Bronchial epithelial cell (primary cell): ENCODE measurements around the gene TAC4. TPM values are rescaled to one million over a fixed set of nuclear protein-coding genes. Genes with fewer than 3 reads are reported as not detected.
"Not testable (repeated sequence)": the region's sequence is repeated elsewhere in the genome, so short reads cannot be mapped to it uniquely, and the experiment has no call there.

ENCODE experiments used
- DNase-seq: peaks from one replicate; pipeline ENCODE4 v3.0.0-alpha.2; 2010; ENCODE audit warnings: low read depth
- FAIRE-seq: peaks from 2 replicates; lab custom pipeline; 2011; peaks lifted over from hg19 to GRCh38; lab: Jason Lieb, UNC
- H3K27me3 ChIP-seq: 2 replicates; pipeline ENCODE4 v1.5.1; 2011; ENCODE audit warnings: low read length; ENCODE audit not compliant: control insufficient read depth, insufficient read depth
- H3K36me3 ChIP-seq: 2 replicates; pipeline ENCODE4 v1.5.1; 2011; ENCODE audit warnings: low read length; ENCODE audit not compliant: control insufficient read depth, insufficient read depth
- H3K4me3 ChIP-seq: 2 replicates; pipeline ENCODE4 v1.5.1; 2011; ENCODE audit warnings: mild to moderate bottlenecking, low read depth, low read length, control low read depth
- CTCF ChIP-seq: IDR thresholded peaks from 2 replicates; pipeline ENCODE4 v1.5.1; 2011; ENCODE audit warnings: mild to moderate bottlenecking, moderate library complexity, low read length, control low read depth, inconsistent platforms; ENCODE audit not compliant: insufficient read depth, severe bottlenecking
- total RNA-seq: library from RNA; depleted of rRNA; stranded (reverse); fragments of >200 nt; gene quantifications from 2 replicates; pipeline ENCODE4 v1.2.1, GENCODE V29; 2014

Gene TAC4
- total RNA-seq, 1 donor from 2014 or later: not detected

- no peak for TF ChIP-seq CTCF
- DNase-seq (peak; percentile 91), FAIRE-seq (no peak)
- no peaks in the 10 kb centered on the region for H3K27me3 ChIP-seq
- H3K36me3 ChIP-seq: peaks cover 4% of the 10 kb centered on the region
- no peak overlapping the region for H3K4me3 ChIP-seq
Measured at GRCh38 chr17:49834118-49834743, 13.6 kb downstream of the TAC4 start.

- peaks cover 5% of the 10 kb centered on the region for H3K36me3 ChIP-seq
- DNase-seq (no peak), FAIRE-seq (no peak)
- H3K27me3 ChIP-seq: no peaks in the 10 kb centered on the region
- no peak for TF ChIP-seq CTCF
- no peak overlapping the region for H3K4me3 ChIP-seq
Measured at GRCh38 chr17:49832840-49833599, 14.8 kb downstream of the TAC4 start.

- H3K27me3 ChIP-seq: no peaks in the 10 kb centered on the region
- peaks cover 13% of the 10 kb centered on the region for H3K36me3 ChIP-seq
- H3K4me3 ChIP-seq: no peak overlapping the region
- DNase-seq (peak; percentile 9), FAIRE-seq (no peak)
- TF ChIP-seq CTCF: no peak
Measured at GRCh38 chr17:49830605-49831004, 17.3 kb downstream of the TAC4 start.

GRCh38 chr17:49829026-49829425, 18.8 kb downstream of the TAC4 start:
- Histone ChIP-seq H3K4me3 (no peak overlapping the region), H3K36me3 (peaks cover 13% of the 10 kb centered on the region), H3K27me3 (no peaks in the 10 kb centered on the region)
- no peak for TF ChIP-seq CTCF
- no peak for DNase-seq
- no peak for FAIRE-seq

GRCh38 chr17:49828325-49828724, 19.5 kb downstream of the TAC4 start:
- H3K27me3 ChIP-seq, H3K4me3 ChIP-seq: not testable (repeated sequence)
- FAIRE-seq (peak; percentile 85), DNase-seq (peak; percentile 15)
- H3K36me3 ChIP-seq: peaks cover 12% of the 10 kb centered on the region

GRCh38 chr17:49825645-49826044, 22.2 kb downstream of the TAC4 start:
- no peaks in the 10 kb centered on the region for H3K27me3 ChIP-seq
- H3K36me3 ChIP-seq: peaks cover 15% of the 10 kb centered on the region
- H3K4me3 ChIP-seq: no peak overlapping the region
- FAIRE-seq: no peak
- TF ChIP-seq CTCF: no peak
- DNase-seq: no peak
